Transverse colon (tissue), 4 donors: ENCODE data around the gene IQSEC3. TPM values are rescaled to one million over a fixed set of nuclear protein-coding genes. Genes with fewer than 3 reads are reported as not detected.
"Not testable (repeated sequence)": the region's sequence is repeated elsewhere in the genome, so short reads cannot be mapped to it uniquely, and the experiment has no call there.

Experiments
- DNase-seq: peaks from one replicate; pipeline ENCODE4 v3.0.0-alpha.2; 2019
- H3K27ac ChIP-seq, 4 donors: fragments of 200-600 bp; sonication (generic); 2 replicates each; pipeline ENCODE4 v1.5.1; 2016 to 2018; ENCODE audit warnings: inconsistent platforms in 4 of 4
- H3K27me3 ChIP-seq: fragments of 200-600 bp; sonication (generic); 2 replicates; pipeline ENCODE4 v1.5.1; 2017; ENCODE audit warnings: inconsistent platforms
- H3K36me3 ChIP-seq, 4 donors: fragments of 200-600 bp; sonication (generic); 2 replicates each; pipeline ENCODE4 v1.5.1; 2017 to 2019; ENCODE audit warnings: inconsistent platforms in 4 of 4
- H3K4me1 ChIP-seq, 4 donors: fragments of 200-600 bp; sonication (generic); 2 replicates each; pipeline ENCODE4 v1.5.1; 2017 to 2020; ENCODE audit warnings: inconsistent platforms in 4 of 4
- H3K4me3 ChIP-seq, 4 donors: fragments of 200-600 bp; sonication (generic); 1 replicate in 1 of 4; 2 replicates in 3 of 4; pipeline versions ENCODE4 v1.5.1 to v1.6.1; 2017 to 2019; ENCODE audit warnings: inconsistent platforms in 4 of 4
- H3K9me3 ChIP-seq, 2 donors: fragments of 200-600 bp; sonication (generic); 2 replicates each; pipeline ENCODE4 v1.5.1; 2017 to 2019; ENCODE audit warnings: inconsistent platforms in 2 of 2
- CTCF ChIP-seq, 5 experiments: fragments of 200-600 bp in 3 of 5; fragments of 450-650 bp in 2 of 5; sonication (generic) in 3 of 5; IDR thresholded peaks; 1 replicate in 2 of 5; 2 replicates in 3 of 5; pipeline ENCODE4 v1.5.1; 2016 to 2017; ENCODE audit warnings: antibody characterized with exemption in 5 of 5, inconsistent platforms in 3 of 5, mild to moderate bottlenecking in 2 of 5, moderate library complexity in 1 of 5
- EP300 ChIP-seq: sonication (generic); formaldehyde crosslinking; IDR thresholded peaks from one replicate; pipeline ENCODE4 v1.6.1; 2017; ENCODE audit warnings: antibody characterized with exemption, low read depth
- POLR2A ChIP-seq: fragments of 450-650 bp; IDR thresholded peaks from one replicate; pipeline ENCODE4 v1.6.1; 2016; ENCODE audit warnings: antibody characterized with exemption, mild to moderate bottlenecking, moderate library complexity
- POLR2AphosphoS5 ChIP-seq, 3 donors: sonication (generic); formaldehyde crosslinking; IDR thresholded peaks; one replicate each; pipeline ENCODE4 v1.6.1; 2016; ENCODE audit warnings: antibody characterized with exemption in 3 of 3
- WGBS, 2 donors: methylation state at CpG; one replicate each; pipeline ENCODE4 v1.1.5; 2018; ENCODE audit warnings: low coverage in 1 of 2; 5-methylcytosine and 5-hydroxymethylcytosine counted together
- in situ Hi-C, 4 donors: fragments of 200-750 bp; cut with MboI; loops; one replicate each; pipeline versions ENCODE4 v1.15.0 to v1.15.1; 2017; ENCODE audit warnings: low sequenced_read_pairs in 3 of 4, low pct_ligation_motif_present in 1 of 4, low pct_unique_long_range_greater_than_20kb in 1 of 4
- intact Hi-C: fragments of 100-400 bp; cut with DNase I; formaldehyde crosslinking; loops from one replicate; pipeline ENCODE4 v1.15.1; 2023; ENCODE audit warnings: low total_unique reads
- total RNA-seq, 4 donors: library from RNA; depleted of rRNA; stranded (reverse); fragments of >200 nt; gene quantifications; one replicate each; pipeline ENCODE4 v1.1.0, GENCODE V29; 2016

The IQSEC3 gene
- total RNA-seq, 4 donors from 2014 or later, result 0.16 to 35.4 (median 0.27) TPM; not detected in 1

GRCh38 chr12:212715-213526 is 146.4 kb downstream of the IQSEC3 start:
- intact Hi-C loops, result no loop called here
- WGBS, 2 donors, result 17 to 30% methylated on average over 1 to 22 of the region's 22 CpGs
- Histone ChIP-seq H3K9me3 (no peaks in the 10 kb centered on the region), H3K36me3 (no peaks in the 10 kb centered on the region), H3K27me3 (peaks cover 14% of the 10 kb centered on the region), H3K27ac (peak overlapping the region in 2 of 4 donors; percentile 28 to 44), H3K4me1 (peaks cover 5 to 24% (median 16%) of the 10 kb centered on the region in 4 donors), H3K4me3 (peak overlapping the region in 1 of 4 donors; percentile 1)
- TF ChIP-seq CTCF (IDR thresholded peaks at IDR 0.05) (no peak), POLR2A (no peak), POLR2AphosphoS5 (IDR thresholded peaks at IDR 0.05) (no peak), EP300 (no peak)
- peak; percentile 54 for DNase-seq
- in situ Hi-C loops, result no loop called here

DNA sequence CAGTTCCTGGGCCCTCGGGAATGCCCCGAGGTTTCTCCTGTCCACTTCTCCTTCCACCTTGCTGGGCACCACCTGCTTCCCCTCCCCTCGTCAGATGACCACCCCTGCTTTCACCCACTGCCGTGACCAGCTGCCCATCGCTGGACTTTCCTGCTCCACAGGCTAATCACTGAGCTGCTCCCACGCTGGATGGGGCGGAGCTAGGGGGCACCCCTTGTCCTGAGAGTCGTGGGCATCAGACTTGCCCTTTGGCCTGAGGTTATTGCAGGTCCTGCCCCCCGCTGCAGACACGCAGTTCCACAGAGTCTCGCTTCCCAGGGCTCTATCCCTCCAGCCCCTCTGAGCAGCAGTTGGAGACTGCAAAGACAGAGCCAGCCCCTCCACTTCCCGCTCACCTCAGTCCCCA is 147.0 kb downstream of the IQSEC3 start:
- no peak for DNase-seq
- Histone ChIP-seq H3K9me3 (no peaks in the 10 kb centered on the region), H3K4me1 (peaks cover 5 to 24% (median 16%) of the 10 kb centered on the region in 4 donors), H3K27ac (no peak overlapping the region), H3K4me3 (peak overlapping the region in 1 of 4 donors; percentile 1), H3K36me3 (no peaks in the 10 kb centered on the region), H3K27me3 (peaks cover 14% of the 10 kb centered on the region)
- in situ Hi-C loops (no loop called here), intact Hi-C loops (no loop called here)
- WGBS, 2 donors, result 17 to 28% methylated on average over 5 to 12 of the region's 12 CpGs
- TF ChIP-seq POLR2A, result no peak
- TF ChIP-seq CTCF (IDR thresholded peaks at IDR 0.05), result no peak
- TF ChIP-seq POLR2AphosphoS5 (IDR thresholded peaks at IDR 0.05), result no peak
- no peak for TF ChIP-seq EP300

- TF ChIP-seq POLR2A (no peak), CTCF (IDR thresholded peaks at IDR 0.05) (no peak), POLR2AphosphoS5 (IDR thresholded peaks at IDR 0.05) (no peak), EP300 (no peak)
- 22% methylated on average over 14 of the region's 14 CpGs; no CpG with 5 or more reads in 1 of the 2 donors for WGBS, 2 donors
- in situ Hi-C loops (no loop called here), intact Hi-C loops (no loop called here)
- no peak for DNase-seq
- H3K9me3 ChIP-seq, result no peaks in the 10 kb centered on the region
- H3K27me3 ChIP-seq, result peaks cover 14% of the 10 kb centered on the region
- H3K36me3 ChIP-seq, result no peaks in the 10 kb centered on the region
- peak within 1 kb of the TSS in 1 of 4 donors; percentile 1 for H3K4me3 ChIP-seq
- peak within 1 kb of the TSS in 1 of 4 donors; percentile 44 for H3K27ac ChIP-seq
- H3K4me1 ChIP-seq, result peaks cover 5 to 24% (median 16%) of the 10 kb centered on the region in 4 donors
These were observed 147.6 kb downstream of the IQSEC3 start, which contains the start of gene SLC6A12 for GRCh38 chr12:214003-214741. SLC6A12 (minus strand) TSS chr12:214157; CDS start chr12:209986, 4,171 bp downstream.

- intact Hi-C loops, result no loop called here
- no peak overlapping the region for H3K27ac ChIP-seq
- no peaks in the 10 kb centered on the region for H3K9me3 ChIP-seq
- no peak for DNase-seq
- no peaks in the 10 kb centered on the region for H3K36me3 ChIP-seq
- in situ Hi-C loops, result no loop called here
- 80% methylated on average over 6 of the region's 6 CpGs; no CpG with 5 or more reads in 1 of the 2 donors for WGBS, 2 donors
- peaks cover 12% of the 10 kb centered on the region for H3K27me3 ChIP-seq
- TF ChIP-seq CTCF (IDR thresholded peaks at IDR 0.05) (no peak), EP300 (no peak), POLR2AphosphoS5 (IDR thresholded peaks at IDR 0.05) (no peak), POLR2A (no peak)
- no peak overlapping the region for H3K4me3 ChIP-seq
- H3K4me1 ChIP-seq, result peaks cover 5 to 24% (median 16%) of the 10 kb centered on the region in 4 donors
These were observed 148.5 kb downstream of the IQSEC3 start for GRCh38 chr12:215116-215515.

DNA sequence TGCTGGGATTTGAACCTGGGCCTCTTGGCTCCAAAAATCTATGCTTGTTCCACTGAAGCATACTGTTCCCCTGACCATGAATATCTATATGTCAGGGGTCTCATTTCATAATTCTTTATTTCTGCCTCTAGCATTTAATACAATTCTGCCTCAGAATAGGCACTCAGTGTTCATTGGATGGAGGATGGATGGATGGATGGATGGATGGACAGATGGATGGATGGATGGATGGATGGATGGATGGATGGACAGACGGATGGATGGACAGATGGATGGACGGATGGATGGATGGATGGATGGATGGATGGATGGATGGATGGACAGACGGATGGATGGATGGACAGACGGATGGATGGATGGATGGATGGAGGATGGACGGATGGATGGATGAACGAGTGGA is 150.5 kb downstream of the IQSEC3 start:
- Histone ChIP-seq H3K4me1 (peaks cover 5 to 18% (median 14%) of the 10 kb centered on the region in 4 donors), H3K27me3 (peaks cover 11% of the 10 kb centered on the region)
- H3K4me3 ChIP-seq, H3K36me3 ChIP-seq, H3K27ac ChIP-seq, intact Hi-C loops, in situ Hi-C loops, H3K9me3 ChIP-seq, DNase-seq: not testable (repeated sequence)
- WGBS, 2 donors, result 85 to 88% methylated on average over 5 to 6 of the region's 6 CpGs
